Stimulated activated CD4-positive, alpha-beta T cell treated with anti-CD3 and anti-CD28 coated beads, TNF-alpha, amount 100 ng/mL, for 24 hours (primary cell): ENCODE results near the gene PPP6R1.
A peak's percentile ranks its signal among the peaks of the same experiment; 100 is the strongest.
"Not testable (repeated sequence)": the region's sequence is repeated elsewhere in the genome, so short reads cannot be mapped to it uniquely, and the experiment has no call there.

ENCODE experiments used
- DNase-seq, 3 experiments: peaks; one replicate each; pipeline ENCODE4 v3.0.0-alpha.2; 2020; ENCODE audit warnings: low read depth in 3 of 3

PPP6R1 gene

DNA sequence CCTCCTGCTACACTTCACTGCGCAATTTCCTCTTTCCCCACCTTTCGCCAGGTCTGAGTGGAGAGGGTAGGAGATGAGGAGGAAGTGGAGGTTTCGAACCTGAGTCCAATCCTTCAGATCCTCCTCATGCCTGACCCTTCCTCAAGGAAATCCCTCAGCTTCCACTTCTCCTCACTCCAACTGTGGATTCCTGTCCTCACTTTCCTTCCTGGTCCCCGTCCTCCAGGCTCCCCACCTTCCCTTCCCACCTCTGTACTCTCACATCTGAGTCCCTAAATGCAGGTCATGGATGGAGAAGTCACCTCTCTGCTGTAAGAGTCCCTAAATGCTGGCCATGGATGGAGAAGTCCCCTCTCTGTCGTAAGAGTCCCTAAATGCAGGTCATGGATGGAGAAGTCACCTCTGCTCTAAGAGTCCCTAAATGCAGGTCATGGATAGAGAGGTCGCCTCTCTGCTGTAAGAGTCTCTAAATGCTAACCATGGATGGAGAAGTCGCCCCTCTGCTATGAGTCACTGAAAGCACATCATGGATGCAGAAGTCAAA lies 33.3 kb downstream of the PPP6R1 start:
- DNase-seq, result no peak

DNA sequence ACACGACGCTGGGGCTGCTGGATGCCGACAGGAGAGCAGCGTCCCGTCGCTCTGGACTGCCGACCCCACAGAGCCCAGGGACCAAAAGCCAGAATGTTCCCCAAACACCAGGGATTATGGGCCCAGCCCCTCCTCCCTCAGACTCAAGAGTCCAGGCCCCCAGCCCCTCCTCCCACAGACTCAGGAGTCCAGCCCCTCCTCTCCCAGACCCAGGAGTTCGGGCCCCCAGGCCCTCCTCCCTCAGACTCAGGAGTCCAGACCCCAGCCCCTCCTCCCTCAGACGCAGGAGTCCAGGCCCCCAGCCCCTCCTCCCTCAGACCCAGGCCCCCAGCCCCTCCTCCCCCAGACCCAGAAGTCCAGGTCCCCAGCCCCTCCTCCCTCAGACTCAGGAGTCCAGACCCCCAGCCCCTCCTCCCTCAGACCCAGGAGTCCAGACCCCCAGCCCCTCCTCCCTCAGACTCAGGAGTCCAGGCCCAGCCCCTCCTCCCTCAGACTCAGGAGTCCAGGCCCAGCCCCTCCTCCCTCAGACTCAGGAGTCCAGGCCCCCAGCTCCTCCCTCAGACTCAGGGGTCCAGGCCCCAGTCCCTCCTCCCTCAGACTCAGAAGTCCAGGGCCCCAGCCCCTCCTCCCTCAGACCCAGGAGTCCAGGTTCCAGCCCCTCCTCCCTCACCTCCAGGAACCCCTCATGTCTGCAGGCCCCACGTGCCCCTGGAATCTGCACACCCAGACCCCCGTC lies 34.0 kb downstream of the PPP6R1 start:
- DNase-seq, result not testable (repeated sequence)

DNA sequence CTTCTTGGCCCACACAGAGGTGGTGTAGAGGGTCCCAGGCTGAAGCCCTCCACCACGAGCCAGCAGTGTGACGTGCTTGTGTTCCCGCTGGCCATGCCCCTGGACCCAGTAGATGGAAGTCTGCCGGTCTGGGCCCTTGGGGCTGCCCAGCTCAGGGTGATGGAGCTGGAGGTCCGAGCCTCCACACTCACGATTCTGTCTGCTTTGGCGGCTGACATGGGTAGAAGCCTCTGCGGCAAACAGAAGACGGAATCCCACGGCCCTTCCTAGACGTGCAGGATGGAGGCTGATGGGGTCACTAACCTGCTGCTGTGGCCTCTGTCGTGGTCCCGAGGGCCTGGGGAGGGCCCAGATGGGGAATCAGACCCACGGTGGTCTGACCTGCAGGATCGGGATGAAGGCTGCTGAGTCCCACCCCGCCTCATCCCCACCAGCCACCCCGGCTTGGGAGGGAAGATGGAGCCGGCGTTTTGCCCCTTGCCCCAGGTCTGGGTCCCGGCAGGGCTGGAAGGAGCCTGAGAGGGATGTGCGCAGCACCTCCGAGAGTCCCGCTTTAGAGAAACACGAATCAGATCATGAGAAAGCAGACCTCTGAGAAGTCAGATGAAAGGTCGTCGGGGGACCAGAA lies 34.7 kb downstream of the PPP6R1 start:
- DNase-seq, result no peak

DNA sequence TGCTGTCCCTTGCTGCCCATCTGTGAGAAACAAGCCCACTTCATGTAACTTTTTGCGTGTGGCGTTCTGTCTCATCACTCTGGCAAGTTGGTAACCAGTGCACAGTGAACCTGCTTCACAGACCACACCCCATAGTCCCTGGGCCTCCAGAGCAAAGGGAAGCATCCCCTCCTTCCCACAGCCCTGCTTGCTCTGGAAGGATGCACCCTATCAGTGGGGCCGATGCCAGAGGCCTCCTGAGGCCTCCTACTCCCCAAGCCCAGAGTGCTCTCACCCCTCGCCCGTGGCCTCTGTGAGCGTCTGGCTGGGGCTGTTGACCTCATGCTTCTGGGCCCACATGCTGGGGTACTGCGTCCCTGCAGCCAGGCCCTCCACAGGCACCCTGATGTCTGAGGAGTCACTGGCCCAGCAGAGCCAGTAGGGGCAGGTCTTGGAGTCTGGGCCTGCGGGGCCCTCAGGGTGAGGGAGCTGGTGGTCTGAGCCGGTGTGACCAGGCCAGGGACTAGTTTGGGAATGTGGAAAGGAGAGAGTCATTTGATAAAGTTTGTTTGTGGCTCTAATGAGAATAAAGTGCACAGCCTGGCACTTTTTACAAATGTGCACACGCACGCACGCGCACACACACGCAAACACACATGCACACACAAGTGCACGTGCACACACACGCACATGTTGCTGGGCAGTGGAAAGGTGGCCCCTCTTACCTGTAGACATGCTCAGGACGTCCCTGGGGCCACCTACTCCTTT lies 35.4 kb downstream of the PPP6R1 start:
- no peak for DNase-seq

DNA sequence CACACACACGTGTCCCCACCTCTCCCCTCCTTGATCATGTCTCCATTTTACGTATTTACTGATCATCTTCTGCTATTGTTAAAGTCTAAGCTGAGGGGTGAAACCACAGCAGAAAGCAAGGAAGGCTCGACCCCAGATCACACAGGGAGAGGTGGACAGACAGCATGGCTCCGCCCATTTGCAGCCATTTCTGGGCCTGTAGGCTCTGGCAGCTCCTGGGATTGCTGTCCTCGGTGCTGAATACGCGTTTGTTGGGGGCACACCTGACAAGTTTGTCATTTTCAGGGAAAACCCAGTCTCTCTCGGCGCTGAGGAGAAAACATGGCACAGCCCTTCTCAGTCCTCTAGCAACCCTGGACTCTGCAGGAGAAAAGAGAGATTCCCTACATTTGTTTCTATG lies 38.3 kb downstream of the PPP6R1 start:
- no peak for DNase-seq

DNA sequence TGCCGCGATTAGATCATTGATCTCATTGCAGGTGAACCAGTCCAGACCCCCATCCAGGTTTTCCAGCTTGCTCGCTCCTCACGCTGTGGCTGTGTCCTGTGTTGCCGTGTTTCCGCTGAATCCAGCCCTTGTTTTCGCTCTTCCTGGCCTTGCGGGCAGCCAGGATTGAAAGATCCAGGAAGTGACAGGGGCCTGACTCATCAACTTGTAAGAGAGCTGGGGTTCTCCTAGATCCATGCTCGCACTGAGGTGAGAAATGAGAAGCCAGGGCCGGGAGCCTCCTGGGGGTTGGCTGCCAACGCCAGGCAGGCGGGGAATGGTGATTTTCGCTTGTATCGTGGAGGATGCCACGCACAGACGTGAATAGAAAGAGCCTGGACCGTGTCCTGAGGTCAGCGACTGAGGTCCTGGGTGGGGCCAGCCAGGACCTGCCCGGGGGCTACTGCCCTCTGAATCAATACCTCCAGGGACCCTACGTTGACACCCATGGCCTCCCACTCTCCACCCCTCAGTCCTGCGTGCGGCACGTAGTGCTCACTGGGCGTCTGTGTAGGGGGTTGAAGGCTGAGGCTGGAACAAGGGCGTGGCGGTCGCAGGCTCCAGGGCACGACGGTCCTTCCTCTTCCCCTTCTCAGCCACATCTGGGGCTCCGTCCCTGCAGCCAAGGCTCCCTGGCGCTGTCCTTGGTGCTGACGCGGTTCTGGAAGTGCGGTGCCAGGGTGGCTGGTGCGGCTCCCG lies 42.2 kb downstream of the PPP6R1 start:
- peak; percentile 17 to 61 (median 21) for DNase-seq

DNA sequence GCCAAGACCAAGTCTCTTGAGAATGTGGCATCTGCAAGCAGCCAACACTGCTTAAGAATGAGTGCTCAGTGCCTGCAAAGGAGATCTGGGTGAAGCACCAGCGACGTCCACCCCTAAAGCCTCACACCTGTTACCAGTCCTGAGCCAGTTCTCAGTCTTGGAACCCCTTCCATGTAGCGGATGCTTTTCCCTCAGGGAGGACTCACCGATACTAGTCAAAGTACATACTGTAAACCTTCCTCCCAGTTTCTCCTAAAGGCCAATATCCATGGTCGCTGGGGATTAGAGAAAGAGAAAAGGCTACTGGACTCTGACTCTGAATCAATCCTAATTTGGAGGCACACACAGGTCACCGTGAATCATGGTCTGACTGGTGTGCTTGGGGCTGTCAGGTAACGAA lies 45.3 kb downstream of the PPP6R1 start:
- DNase-seq, result no peak

DNA sequence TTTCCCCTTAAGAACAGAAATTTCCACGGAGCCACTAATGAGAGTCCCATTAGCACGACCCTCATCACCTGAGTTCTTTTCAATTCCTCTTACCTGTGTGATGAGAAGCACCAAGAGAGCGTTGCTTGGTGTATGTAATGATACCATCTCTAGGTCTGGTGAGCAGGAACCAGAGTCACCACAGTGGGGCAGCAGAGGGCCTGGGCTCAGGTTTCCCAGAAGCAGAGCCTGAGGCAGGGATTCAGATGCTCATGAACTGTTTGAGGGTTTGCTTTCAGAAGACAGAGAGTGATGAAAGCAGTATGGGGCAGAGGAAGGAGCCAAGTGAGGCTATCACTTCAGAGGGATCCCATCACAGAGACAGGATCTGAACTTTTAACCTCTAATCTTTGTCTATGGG lies 46.4 kb downstream of the PPP6R1 start:
- peak in 1 of 3 experiments; percentile 58 for DNase-seq

DNA sequence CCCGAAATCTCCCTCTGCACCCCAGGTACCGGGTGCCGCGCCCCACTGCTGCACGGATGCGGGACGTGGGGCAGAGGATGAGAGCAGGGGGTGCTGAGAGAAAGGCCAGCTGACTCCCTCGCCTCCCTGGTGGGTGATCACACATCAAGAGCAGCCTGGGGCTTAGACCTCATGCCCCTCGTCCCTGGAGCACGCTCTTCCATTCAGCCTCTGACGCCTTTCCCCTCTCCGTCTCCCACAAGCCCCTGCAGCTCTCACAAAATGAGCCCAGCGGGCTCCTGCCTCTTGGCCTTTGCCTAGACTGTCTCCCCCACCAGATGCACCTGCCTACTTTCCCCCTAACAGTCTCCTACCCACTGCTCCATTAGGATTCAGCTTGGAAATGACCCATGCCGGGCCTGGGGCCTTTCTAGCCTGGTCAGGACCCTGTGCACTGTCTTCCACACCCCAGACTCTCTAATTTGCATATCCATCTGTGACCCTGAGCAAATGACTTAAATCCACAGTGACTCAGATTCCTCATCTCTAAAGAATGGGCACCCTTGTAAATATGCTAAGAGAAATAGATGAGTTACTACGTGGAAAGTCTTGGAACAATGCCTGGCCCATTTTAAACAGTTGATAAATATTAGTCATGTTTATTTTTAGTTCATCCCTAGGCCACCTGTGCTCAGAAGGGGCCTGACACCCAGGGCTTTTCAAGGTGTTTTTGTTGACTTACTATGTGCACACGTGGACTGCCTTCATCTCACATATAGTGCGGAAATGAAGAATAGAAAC lies 48.9 kb downstream of the PPP6R1 start:
- DNase-seq, result no peak

DNA sequence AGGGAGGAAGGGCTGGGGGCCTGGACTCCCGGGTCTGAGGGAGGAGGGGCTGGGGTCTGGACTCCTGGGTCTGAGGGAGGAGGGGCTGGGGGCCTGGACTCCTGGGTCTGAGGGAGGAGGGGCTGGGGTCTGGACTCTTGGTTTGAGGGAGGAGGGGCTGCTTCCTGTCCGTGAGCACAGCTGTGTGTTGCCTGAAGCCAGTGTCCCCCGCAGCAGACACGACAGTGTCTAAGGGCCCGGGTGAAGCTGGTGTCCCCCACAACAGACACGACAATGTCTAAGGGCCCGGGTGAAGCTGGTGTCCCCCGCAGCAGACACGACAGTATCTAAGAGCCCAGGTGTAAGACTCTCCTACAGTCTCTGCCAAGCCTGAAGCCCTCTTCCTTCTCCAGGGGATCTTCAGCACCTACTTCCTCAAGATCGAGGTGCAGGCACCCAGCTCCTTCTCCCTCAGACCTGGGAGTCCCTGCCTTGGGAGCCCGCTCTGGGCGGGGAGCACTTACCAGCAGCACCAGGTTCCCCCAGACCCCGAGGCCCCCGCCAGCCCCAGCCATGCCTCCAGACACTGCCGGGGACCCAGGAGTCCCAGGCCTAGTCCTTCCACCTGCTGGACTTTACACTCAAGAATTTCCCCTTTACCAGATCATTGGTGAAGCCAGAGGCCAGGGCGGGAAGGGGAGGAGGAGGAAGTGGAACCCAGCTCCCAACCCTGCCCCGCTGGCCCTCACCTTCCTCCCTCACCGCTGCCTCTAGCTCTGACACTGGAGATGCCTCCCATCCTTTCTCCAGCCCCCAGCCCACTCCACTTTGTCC lies 49.7 kb downstream of the PPP6R1 start, which contains the start of gene PTPRH:
PTPRH (minus strand) TSS at position 622 of the 813 bp plus-strand sequence; CDS start at position 554, 68 bp downstream.
- no peak for DNase-seq

DNA sequence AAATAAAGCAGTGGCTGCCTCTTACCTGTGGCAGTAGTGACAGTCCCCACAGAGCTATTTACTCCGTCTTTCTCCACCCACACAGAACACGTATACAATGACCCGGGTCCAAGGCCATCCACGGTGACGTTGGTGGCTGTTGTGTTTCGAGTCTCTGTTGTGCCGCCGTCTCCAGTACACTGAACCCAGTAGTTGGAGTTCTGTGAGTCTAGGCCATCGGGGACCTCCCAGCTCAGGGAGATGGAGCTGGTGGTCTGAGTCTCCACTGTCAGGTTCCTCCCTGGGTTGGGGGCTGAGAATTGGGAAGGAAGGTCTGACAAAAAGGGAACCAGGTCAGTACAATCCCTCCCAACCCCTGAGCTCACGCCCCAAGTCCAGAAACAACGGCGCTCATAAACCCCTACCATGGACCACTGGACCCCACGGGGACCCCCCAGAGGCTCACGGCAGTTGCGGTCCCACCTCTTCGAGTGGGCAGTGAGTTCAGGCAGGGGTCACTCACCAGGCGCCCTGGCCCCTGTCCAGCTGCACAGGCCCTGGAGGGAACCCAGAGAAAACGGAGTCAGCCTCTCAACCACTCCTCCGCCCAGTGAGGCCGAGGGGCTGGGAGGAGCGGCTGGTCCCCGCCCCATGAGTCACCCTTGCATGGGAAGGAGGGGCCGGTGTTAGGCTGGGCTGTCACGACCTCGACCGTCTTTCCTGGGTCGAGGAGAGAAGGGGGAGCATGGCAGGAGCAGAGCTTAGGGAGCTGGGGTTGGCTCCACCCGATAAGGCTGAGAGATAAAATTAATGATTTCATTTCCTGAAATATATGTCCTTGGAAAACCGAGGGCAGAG lies 51.9 kb downstream of the PPP6R1 start:
- peak in 2 of 3 experiments; percentile 24 to 56 for DNase-seq

DNA sequence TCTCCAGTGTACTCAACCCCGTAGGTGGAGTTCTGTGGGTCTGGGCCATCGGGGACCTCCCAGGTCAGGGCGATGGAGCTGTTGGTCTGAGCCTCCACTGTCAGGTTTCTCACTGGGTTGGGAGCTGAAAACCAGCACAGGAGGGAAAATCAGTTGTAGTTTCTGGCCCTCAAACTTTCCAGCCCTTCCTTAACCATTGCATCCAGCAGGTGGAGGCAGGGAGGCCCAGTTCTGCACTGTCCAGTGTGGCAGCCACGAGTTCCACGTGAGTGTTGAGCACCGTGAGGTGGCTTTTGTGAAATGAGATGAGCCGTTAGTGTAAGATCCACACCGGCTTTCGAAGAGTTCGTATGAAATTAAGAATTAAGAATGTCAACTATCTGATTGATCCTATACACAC lies 56.6 kb downstream of the PPP6R1 start:
- DNase-seq, result not testable (repeated sequence)

DNA sequence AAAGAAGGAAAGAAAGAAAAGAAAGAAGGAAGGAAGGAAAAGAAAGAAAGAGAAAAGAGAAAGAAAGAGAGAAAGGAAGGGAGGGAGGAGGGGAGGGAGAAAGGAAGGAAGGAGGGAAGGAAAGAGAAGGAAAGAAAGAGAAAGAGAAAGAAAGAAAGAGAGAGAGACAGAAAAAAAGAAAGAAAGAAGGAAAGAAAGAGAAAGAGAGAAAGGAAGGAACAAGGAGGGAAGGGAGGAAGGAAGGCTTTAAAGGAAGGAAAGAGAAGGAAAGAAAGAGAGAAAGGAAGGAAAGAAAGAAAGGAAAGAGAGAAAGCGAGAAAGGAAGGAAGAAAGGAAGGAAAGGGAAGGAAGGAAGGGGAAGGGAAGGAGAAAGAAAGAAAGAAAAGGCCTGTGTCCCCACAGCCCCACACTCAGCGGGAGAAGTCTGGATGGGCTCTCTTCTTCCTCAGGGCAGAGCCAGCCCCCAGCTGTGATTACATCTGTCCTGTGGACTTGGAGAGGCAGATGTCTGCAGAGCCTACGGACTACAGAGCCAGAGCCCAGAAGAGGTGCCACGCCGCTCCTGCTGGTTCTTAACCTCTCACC lies 59.1 kb downstream of the PPP6R1 start:
- no peak for DNase-seq

DNA sequence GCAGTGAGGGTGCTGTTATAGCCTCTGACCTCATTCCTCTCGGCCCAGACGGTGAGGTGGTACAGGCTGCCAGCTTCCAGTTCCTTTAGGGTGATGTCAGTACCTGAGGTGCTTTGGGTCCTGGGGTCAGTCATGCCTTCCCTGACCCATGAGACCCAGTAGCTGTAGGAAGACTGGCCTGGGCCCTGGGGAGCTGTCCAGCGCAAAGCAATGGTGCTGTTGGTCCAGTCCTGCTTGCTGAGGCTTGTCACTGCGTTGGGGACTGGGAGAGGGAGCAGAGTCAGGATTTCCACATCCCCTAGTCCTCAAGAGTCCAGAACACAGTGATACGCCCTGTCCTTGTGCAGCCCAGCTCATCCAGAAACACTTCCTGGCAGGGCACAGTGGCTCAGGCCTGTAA lies 60.2 kb downstream of the PPP6R1 start:
- DNase-seq, result no peak

DNA sequence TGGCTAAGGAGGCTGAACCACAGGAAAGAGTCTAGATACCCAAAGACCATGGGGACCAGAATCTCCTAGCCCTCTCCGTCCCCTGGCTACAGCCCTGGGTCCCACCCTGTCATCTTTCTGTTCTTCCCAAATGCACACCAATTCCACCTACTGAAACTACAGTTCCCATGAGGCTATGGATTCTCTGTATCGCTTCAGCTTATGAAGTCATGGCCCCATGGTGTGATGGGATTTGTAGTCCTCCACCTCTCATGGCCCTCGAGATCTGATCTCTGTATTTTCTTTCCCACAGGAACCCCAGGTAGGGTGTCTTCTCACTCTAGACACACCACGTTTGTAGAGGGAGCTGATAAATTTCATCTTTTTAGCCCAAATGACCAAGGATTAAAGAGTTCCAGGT lies 61.3 kb downstream of the PPP6R1 start:
- no peak for DNase-seq

DNA sequence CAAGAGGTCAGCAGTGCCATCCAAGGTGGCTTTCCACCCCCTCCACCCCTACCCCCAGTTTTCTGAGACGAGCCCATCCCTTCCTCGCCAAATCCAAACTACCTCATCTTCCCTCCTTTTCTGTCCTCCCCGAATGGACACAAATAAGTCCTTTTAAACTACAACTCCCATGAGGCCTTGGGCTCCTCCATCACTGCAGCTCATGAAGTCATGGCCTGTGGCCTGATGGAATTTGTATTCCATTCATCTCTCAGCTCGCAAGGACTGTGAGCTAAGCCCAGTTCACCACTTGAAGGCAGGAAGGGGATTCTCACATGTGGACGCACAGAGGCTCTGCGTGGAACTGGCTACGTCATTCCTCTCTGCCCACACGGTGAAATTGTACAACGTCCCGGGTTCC lies 62.0 kb downstream of the PPP6R1 start:
- no peak for DNase-seq

DNA sequence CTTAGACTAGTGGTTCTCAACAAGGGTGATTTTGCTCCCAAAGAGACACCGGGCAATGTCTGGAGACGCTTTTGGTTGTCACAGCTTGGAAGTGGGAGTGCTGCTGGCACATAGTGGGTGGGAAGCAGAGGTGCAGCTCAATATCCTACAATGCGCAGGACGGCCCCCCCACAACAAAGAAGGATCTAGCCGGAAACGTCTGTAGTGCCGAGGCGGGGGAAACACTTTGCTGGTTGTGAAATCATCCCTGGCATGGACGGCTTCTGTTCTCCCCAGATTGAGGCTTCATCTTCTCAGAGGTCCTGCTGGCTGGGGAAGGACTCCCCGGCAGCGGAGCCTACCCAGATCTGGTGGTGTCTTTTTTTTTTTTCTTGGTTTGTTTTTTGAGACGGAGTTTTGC lies 65.3 kb downstream of the PPP6R1 start:
- DNase-seq, result no peak

DNA sequence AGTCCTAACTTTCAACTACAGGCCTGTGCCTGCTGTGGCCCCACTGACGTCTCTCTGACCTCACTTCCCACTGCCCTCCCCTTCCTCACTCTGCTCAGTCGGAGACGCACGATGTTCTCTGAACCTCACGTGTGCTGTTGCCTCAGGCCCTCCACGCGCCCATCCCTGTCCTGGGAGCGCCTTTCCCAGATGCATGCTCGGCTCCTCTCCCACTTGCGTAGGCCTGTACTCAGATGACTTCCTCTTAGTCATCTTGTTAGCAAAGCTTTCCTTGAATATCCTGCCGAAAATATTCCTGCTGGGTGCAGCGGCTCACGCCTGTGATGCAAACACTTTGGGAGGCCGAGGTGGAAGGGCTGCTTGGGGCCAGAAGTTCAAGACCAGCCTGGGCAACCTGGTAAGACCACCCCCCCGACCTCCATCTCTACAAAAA lies 69.4 kb downstream of the PPP6R1 start:
- no peak for DNase-seq

DNA sequence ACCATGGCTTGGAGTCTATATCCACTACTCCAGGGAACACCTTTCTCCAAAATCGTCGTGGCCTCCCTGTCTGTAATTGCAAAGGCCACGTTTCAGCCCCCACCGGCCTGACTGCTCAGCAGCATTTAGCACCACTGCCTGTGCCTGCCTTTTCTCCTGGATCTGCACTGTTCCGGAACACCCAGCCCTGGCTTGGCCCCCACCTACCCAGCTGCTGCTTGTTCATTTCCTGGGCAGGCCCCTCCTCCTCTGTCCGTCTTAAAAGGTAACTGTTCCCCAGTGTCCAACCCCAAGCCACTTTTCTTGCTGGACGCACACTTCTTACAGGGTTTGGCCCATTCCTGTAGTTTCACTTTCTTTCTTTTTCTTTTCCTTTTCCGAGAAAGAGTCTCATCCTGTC lies 70.2 kb downstream of the PPP6R1 start:
- no peak for DNase-seq
